Lower leg skin (tissue), 3 donors: ENCODE measurements around the gene ATF7.

Experiments
- POLR2A ChIP-seq, 2 donors: fragments of 450-650 bp; IDR thresholded peaks; one replicate each; pipeline ENCODE4 v1.6.1; 2016 to 2017; ENCODE audit warnings: antibody characterized with exemption in 2 of 2, mild to moderate bottlenecking in 1 of 2, moderate library complexity in 1 of 2
- TF ChIP-seq, protein P1 (sequence below), 3 donors: fragments of 450-650 bp; IDR thresholded peaks; one replicate each; pipeline ENCODE4 v1.5.1; 2016; ENCODE audit warnings: antibody characterized with exemption in 3 of 3, mild to moderate bottlenecking in 3 of 3, moderate library complexity in 2 of 3

DNA sequence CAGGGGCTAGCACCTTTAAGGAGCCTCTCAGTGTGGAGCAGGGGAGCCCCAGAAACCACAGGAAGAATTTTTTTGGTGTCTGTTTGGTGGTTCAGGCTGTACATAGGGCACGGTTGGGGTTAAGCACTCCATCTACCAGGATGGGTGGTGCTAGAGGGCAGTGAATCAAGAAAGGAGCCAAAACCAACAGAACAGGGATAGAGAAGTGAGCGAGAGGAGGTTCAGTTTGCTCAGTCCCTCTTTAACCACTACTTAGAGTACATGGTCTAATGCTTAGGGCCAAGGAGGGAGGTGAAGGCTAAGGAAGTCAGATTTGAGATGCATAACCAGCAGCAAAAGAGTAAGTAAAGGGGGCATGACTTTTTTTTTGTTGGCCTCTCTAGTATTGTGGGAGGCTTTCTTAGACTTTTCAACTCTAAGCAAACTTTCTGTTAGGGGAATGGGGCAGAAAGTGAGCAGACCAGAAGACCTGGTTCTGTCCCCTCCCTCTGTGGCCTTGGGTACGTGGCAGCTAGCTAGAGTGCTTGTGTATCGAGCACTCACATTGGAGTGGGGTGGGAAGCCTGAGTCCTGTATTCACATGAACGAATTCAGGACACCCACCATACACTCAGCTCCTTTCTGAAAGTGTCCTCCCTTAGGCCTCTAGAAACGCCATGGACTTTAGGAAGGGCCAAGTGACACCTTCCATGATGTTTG is 112.3 kb downstream of the ATF7 start:
- TF ChIP-seq, protein P1, sequence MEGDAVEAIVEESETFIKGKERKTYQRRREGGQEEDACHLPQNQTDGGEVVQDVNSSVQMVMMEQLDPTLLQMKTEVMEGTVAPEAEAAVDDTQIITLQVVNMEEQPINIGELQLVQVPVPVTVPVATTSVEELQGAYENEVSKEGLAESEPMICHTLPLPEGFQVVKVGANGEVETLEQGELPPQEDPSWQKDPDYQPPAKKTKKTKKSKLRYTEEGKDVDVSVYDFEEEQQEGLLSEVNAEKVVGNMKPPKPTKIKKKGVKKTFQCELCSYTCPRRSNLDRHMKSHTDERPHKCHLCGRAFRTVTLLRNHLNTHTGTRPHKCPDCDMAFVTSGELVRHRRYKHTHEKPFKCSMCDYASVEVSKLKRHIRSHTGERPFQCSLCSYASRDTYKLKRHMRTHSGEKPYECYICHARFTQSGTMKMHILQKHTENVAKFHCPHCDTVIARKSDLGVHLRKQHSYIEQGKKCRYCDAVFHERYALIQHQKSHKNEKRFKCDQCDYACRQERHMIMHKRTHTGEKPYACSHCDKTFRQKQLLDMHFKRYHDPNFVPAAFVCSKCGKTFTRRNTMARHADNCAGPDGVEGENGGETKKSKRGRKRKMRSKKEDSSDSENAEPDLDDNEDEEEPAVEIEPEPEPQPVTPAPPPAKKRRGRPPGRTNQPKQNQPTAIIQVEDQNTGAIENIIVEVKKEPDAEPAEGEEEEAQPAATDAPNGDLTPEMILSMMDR (IDR thresholded peaks at IDR 0.05): no peak
- TF ChIP-seq POLR2A (IDR thresholded peaks at IDR 0.05): no peak
